Caco-2 (cell line): ENCODE results near the gene MANEAL. TPM values are rescaled to one million over a fixed set of nuclear protein-coding genes. Genes with fewer than 3 reads are reported as not detected.

Source experiments
- BruUV-seq: library from RNA; stranded (reverse); fragments of 400-500 nt; replicated peaks from 2 replicates; lab custom pipeline; 2021; lab: Mats Ljungman, UMichigan
- CTCF ChIA-PET: fragments of 300-600 bp; sonication (Branson Sonifier 250); formaldehyde crosslinking; loops from one replicate; lab custom pipeline; 2022; ENCODE audit warnings: antibody characterized with exemption; lab: Charles Lee
- POLR2A ChIA-PET: fragments of 300-600 bp; sonication (Branson Sonifier 250); formaldehyde crosslinking; loops from one replicate; lab custom pipeline; 2022; ENCODE audit warnings: antibody characterized with exemption; lab: Charles Lee
- DNase-seq, 2 experiments: peaks; one replicate each; pipeline versions ENCODE4 v3.0.0 to v3.0.0-alpha.2; 2020 to 2022
- H3K27me3 ChIP-seq: replicated peaks from 2 replicates; pipeline ENCODE4 v1.6.0; 2011; ENCODE audit warnings: low read length; ENCODE audit not compliant: control insufficient read depth, insufficient read depth
- H3K36me3 ChIP-seq: 2 replicates; pipeline ENCODE4 v1.5.1; 2011; ENCODE audit warnings: low read length; ENCODE audit not compliant: control insufficient read depth, insufficient read depth
- H3K4me1 ChIP-seq: fragments of 250-450 bp; sonication (Bioruptor Pico); 2 replicates; pipeline ENCODE4 v1.5.1; 2020; ENCODE audit warnings: mild to moderate bottlenecking
- H3K4me3 ChIP-seq: 2 replicates; pipeline ENCODE4 v1.5.1; 2011; ENCODE audit warnings: low read depth, mild to moderate bottlenecking, control low read depth, low read length
- H3K9me3 ChIP-seq: fragments of 250-450 bp; sonication (Bioruptor Pico); 2 replicates; pipeline ENCODE4 v1.5.1; 2020; ENCODE audit warnings: mild to moderate bottlenecking, moderate library complexity
- H3K27ac Mint-ChIP-seq: one replicate; pipeline ENCODE4 v1.8.0; 2022; ENCODE audit warnings: mixed read lengths; ENCODE audit not compliant: unreplicated experiment
- H3K27me3 Mint-ChIP-seq: one replicate; pipeline ENCODE4 v1.8.0; 2022; ENCODE audit warnings: mixed read lengths; ENCODE audit not compliant: insufficient read depth, unreplicated experiment
- H3K36me3 Mint-ChIP-seq: one replicate; pipeline ENCODE4 v1.8.0; 2022; ENCODE audit warnings: mild to moderate bottlenecking, mixed read lengths; ENCODE audit not compliant: insufficient read depth, unreplicated experiment
- H3K4me1 Mint-ChIP-seq: one replicate; pipeline ENCODE4 v1.8.0; 2022; ENCODE audit warnings: low read depth, mixed read lengths; ENCODE audit not compliant: unreplicated experiment
- H3K4me3 Mint-ChIP-seq: one replicate; pipeline ENCODE4 v1.8.0; 2022; ENCODE audit warnings: mild to moderate bottlenecking, moderate library complexity, mixed read lengths; ENCODE audit not compliant: unreplicated experiment
- H3K9me3 Mint-ChIP-seq: one replicate; pipeline ENCODE4 v1.8.0; 2022; ENCODE audit warnings: mixed read lengths; ENCODE audit not compliant: unreplicated experiment
- CTCF ChIP-seq, 2 experiments: fragments of 200-600 bp in 1 of 2; IDR thresholded peaks; 1 replicate in 1 of 2; 2 replicates in 1 of 2; pipeline versions ENCODE4 v1.5.1 to v1.8.0; 2011 to 2022; ENCODE audit warnings: antibody characterized with exemption in 1 of 2, control low read depth in 1 of 2, inconsistent platforms in 1 of 2, low read depth in 1 of 2, low read length in 1 of 2, mild to moderate bottlenecking in 1 of 2, moderate library complexity in 1 of 2; ENCODE audit not compliant: insufficient read depth in 1 of 2, severe bottlenecking in 1 of 2, unreplicated experiment in 1 of 2
- intact Hi-C: fragments of 100-400 bp; cut with micrococcal nuclease; formaldehyde crosslinking; loops from one replicate; pipeline ENCODE4 v1.10.0; 2022; ENCODE audit not compliant: unreplicated experiment
- total RNA-seq: library from RNA; stranded (reverse); gene quantifications from 2 replicates; pipeline ENCODE4 v1.2.3, GENCODE V29; 2022

MANEAL gene
- total RNA-seq, 1 experiment from 2014 or later: 25.9 TPM

GRCh38 chr1:37850352-37850955 lies 56.8 kb downstream of the MANEAL start:
- Mint-ChIP-seq H3K27ac (no peak overlapping the region), H3K36me3 (peaks cover 17% of the 10 kb centered on the region), H3K27me3 (no peaks in the 10 kb centered on the region), H3K9me3 (no peaks in the 10 kb centered on the region), H3K4me1 (peaks cover 6% of the 10 kb centered on the region), H3K4me3 (no peak overlapping the region)
- no peak overlapping the region for H3K4me3 ChIP-seq
- DNase-seq: no peak
- TF ChIP-seq CTCF (IDR thresholded peaks at IDR 0.05; ENCODE audit: insufficient read depth in 1 of 2, low read depth in 1 of 2, low read length in 1 of 2, severe bottlenecking in 1 of 2, unreplicated experiment in 1 of 2): no peak
- ChIA-PET CTCF (no interaction called here), POLR2A (no interaction called here)
- H3K36me3 ChIP-seq: no peaks in the 10 kb centered on the region
- no peaks in the 10 kb centered on the region for H3K9me3 ChIP-seq
- no TSS peak for BruUV-seq
- H3K27me3 ChIP-seq: no peaks in the 10 kb centered on the region
- no peaks in the 10 kb centered on the region for H3K4me1 ChIP-seq
- intact Hi-C loops: no loop called here

Other genes starting within 250 kb of the MANEAL start
- 13.7 and 14.6 TPM in 2 replicates for gene SNIP1, start 239.6 kb upstream of the MANEAL start, total RNA-seq
- gene DNALI1, start 236.9 kb upstream of the MANEAL start, total RNA-seq: 0.21 and 0.27 TPM in 2 replicates
- gene GNL2, start 197.9 kb upstream of the MANEAL start, total RNA-seq: 51.6 and 53.8 TPM in 2 replicates
- not detected in 2 replicates for gene RSPO1, start 159.0 kb upstream of the MANEAL start, total RNA-seq
- 35.4 and 37.0 TPM in 2 replicates for gene CDCA8, start 101.3 kb upstream of the MANEAL start, total RNA-seq
- 2.8 and 3.1 TPM in 2 replicates for gene EPHA10, start 28.7 kb upstream of the MANEAL start, total RNA-seq
- gene C1orf122, start 13.9 kb downstream of the MANEAL start, total RNA-seq: 37.7 and 41.0 TPM in 2 replicates
- 10.3 and 10.7 TPM in 2 replicates for gene YRDC, start 14.4 kb downstream of the MANEAL start, total RNA-seq
- 6.4 and 8.4 TPM in 2 replicates for gene MTF1, start 65.7 kb downstream of the MANEAL start, total RNA-seq
- gene INPP5B, start 153.2 kb downstream of the MANEAL start, total RNA-seq: 15.8 and 18.8 TPM in 2 replicates
- 72.6 and 79.3 TPM in 2 replicates for gene SF3A3, start 196.2 kb downstream of the MANEAL start, total RNA-seq
- gene FHL3, start 211.7 kb downstream of the MANEAL start, total RNA-seq: 11.8 and 11.9 TPM in 2 replicates
- 29.1 and 33.2 TPM in 2 replicates for gene UTP11, start 218.9 kb downstream of the MANEAL start, total RNA-seq